HG03469 (cell line): ENCODE measurements around the gene BRD4.

ENCODE experiments used
- ATAC-seq: cut with Tn5 transposase; IDR thresholded peaks from one replicate; pipeline ENCODE4 v1.9.1; 2021; ENCODE audit warnings: mild to moderate bottlenecking, moderate library complexity, moderate number of reproducible peaks; ENCODE audit not compliant: unreplicated experiment

The BRD4 gene

DNA sequence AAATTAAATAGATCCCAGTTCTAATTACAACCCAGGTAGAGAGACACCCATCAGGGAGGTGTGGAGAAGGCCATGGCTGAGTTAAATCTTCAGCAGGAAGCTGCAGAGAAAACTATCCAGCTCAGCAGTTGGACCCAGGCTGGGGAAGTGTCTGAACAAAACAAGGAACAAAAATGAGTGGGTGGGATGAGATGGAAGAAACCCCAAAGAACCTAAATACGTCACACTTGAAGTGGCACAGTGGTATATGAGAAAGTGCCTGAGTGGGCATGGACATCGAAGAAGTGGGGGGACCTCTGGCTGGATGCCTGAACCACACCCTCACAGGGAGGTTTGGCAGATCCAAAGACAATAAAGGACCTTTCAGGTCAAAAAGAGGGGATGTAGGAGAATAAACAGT is 96.6 kb downstream of the BRD4 start:
- ATAC-seq = no peak

DNA sequence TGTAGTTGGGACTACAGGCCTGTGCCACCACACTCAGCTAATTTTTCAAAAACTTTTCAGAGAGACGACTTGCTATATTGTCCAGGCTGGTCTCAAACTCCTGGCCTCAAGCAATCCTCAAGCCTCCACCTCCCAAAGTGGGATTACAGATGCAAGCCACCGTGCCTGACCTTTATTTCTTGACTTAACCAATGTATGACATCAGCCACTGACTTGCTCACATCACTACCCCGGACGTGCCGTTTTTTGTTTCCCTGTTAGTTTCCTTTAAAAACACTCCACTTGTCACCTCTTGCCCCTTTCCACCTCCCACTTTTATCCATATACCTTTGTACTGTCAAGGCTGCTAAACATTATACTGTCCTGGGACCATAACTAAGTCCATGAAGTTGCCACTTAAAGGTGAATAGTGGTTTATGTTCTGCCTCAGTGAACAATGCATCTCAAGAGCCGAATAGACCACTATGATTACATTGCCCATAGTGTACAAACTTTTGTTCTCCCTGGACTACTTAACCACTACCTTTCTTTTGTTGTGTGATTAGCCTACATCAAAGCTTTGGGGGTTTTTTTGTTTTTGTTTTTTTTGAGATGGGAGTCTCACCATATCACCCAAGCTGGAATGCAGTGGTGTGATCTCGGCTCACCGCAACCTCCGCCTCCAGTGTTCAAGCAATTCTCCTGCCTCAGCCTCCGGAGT is 97.8 kb downstream of the BRD4 start:
- ATAC-seq = no peak

DNA sequence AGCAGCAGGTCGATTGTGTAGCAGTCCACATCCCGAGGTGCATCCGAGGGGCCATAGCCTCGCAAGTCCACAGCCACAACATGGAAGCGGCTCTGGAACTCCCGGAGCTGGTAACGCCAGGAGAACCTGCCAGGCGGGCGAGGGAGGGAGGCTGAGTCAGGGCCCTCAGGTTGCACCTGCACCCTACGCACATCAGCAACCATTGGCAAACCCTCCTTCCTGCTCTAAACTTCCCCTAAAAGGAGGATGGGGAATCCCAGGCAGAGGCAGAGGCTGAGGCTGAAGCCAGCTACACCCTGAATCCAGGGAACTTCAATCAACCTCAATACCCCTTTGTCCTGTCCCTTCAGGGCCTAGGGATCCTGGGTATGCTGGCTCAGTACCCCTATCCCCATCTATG is 101.1 kb downstream of the BRD4 start:
- ATAC-seq = no peak

DNA sequence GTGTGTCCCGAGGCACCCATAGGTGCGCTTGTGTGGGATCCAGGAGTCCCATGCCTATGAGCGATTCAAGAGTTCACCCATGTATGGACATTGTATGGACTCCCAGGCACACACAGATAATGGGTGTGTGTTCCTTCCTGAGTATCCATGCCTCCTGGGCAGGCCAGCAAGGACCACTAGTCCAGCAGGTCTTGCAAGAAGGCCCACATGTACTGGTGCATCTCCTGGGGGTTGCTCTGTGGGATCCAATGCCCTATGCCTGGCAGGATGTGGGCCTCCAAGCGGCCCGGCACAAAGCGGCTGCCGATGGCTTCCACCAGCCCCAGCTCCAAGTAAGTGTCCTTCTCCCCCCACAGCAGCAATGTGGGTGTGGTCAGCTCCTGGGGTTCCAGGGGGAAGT is 105.1 kb downstream of the BRD4 start:
- no peak for ATAC-seq

DNA sequence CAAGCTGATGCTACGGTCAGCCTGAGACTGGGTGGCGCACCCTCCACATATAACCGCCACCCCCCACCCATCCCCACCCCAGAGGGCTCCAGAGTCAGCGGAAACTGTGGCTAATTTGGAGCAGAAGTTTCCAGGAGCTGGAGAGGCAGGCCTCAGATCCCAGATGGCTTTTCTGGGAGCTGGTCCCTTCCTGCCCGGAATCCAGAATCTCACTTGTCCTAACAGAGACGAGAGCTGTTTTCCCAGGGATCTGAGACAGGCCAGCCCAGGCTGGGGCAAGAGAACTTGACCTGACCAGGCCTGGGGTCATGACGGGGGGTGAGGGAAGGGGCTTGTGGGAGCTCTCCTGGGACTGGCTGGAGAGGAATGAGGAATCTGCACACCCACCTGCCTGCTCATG is 106.6 kb downstream of the BRD4 start:
- no peak for ATAC-seq

DNA sequence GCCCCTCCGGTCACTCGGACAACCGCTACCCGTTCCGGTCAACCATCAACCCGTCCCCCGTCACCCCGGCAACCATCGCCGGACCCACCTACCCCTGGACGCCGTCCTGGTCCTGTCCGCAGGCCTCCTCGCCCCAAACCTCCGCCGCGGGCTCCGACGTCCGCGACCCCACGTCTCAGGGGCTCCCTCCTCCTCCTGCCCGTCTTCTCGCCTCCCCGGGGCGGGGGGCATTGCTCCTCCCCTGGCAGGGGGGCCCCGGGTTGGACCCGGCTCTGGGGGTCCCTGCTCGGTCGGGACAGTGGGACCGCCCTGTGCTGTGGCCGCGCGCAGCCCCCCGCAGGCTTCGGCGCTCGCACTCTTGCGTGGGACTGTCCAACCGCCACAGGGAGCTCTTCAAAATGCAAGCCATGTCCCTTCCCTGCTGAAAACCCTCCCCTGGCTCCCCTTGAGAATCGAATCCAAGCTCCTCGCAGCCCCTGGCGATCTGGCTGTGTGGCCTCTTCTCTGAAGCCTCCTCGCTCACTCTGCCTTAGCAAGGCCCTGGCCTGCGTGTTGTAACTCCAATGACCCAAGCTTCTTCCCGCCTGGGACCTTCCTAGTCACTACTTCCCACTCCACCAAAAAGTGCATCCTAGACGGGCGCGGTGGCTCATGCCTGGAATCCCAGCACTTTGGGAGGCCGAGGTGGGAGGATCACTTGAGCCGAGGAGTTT is 108.5 kb downstream of the BRD4 start:
- no peak for ATAC-seq

DNA sequence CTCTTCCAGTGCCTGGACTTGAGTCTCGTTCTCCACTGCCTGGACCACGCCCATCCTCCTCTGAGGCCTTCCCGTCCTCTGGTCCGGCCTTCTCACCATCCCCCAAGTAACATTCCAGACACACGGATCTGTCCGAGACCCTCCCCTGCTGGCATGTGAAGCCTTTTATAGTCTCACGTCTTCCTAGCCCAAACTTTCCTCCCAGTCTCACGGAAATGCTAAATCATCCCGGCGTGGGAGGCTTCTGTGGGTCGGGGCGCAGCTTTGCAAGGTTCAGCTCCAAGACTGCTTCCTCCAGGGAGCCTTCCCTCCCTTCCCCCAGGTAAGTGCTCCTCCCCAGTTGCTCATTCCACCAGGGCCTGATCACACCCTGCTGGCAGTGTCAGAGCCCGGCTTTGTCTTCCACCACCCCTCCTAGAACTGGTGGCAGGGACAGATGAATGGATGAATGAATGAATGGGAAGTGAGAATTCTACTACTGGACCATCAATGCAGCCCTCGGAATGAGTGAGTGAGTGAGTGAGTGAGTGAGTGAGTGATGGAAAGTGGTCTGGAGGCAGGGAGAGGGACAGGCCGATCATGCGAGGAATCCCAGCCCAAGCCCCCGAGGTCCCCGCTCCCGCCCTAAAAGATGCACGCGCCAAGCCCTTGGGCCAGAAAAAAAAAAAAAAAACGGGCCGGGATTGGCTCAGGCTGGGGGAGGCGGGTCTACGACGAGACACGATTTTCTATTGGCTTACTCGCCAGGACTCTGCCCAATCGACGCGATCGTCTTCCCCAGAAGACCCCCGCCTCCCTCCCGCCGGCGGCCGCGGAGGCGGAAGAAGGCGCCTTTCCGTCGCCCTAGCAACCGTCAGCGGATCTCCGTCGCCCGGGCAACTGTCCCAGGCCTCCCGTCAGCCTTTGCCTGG is 109.3 kb downstream of the BRD4 start:
- no peak for ATAC-seq

DNA sequence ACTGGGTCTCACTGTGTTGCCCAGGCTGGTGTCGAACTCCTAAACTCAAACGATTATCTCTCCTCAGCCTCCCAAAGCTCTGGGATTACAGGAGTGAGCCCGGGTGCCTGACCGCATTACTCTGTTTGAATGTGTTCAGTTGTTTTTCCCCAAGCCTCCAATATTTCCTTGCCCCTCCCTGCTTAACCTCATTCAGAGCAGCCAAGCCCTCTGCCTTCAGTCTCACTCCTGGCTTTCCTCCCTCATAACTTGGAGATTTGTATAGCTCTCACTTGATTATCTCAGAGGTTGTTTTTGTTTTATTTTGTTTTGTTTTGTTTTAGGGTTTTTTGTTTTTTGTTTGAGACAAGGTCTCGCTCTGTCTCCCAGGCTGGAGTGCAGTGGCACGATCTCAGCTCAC is 111.5 kb downstream of the BRD4 start:
- no peak for ATAC-seq

DNA sequence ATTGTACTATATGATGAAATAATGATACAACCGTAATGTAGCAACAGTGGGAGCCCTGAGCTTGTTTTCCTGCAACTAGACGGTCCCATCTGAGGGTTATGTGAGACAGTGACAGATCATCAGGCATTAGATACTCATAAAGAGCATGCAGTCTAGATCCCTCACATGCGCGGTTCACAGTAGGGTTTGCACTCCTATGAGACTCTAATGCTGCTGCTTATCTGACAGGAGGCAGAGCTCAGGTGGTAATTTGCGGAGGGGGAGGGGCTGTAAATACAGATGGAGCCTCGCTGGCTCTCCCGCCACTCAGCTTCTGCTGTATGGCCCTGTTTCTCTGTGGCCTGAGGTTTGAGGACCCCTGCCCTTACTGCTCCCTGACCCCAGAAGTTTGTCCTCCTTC is 113.8 kb downstream of the BRD4 start:
- ATAC-seq = no peak

DNA sequence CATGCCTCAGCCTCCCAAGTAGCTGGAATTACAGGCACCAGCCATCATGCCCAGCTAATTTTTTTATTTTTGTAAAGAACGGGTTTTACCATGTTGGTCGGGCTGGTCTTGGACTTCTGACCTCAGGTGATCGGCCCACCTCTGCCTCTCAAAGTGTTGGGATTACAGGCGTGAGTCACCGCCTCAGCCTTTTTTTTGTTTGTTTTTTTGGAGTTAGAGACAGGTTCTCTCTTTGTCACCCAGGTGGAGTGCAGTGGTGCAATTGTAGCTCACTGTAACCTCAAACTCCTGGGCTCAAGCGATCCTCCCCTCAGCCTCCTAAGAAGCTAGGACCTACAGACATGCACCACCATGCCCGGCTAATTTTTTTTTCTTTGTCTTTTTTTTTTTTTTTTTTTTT is 116.0 kb downstream of the BRD4 start:
- ATAC-seq = no peak

DNA sequence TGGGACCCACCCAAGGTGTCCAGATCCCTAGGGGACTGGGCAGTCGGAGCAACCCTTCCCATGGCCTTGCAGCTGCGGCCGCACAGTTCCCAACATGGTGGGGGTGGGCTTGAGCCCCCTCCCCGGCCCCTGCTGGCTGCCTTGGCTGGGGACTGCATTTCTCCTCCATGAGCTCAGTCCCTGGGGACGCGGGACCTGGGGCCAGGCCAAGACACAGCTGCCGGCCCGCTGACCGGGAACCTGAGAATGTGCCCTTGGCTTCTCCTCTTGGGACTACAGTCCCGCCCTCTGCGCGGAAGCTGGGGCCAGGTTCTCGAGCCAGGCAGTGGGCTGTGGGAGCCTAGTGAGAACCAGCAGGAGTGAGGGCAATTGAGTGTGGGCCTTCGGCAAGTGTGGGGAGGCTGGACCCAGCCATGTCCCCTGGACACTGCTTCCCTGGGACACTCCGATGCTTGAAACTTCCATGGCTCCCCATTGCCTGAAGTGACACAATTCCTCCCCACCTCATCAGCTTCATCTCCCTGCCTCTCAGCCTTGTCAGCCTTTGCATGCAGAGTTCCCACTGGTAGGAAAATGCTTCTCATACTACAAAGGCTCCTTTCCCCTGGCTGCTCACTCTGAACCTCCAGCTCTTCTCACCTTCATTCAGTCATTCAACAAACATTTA is 118.5 kb downstream of the BRD4 start:
- no peak for ATAC-seq

DNA sequence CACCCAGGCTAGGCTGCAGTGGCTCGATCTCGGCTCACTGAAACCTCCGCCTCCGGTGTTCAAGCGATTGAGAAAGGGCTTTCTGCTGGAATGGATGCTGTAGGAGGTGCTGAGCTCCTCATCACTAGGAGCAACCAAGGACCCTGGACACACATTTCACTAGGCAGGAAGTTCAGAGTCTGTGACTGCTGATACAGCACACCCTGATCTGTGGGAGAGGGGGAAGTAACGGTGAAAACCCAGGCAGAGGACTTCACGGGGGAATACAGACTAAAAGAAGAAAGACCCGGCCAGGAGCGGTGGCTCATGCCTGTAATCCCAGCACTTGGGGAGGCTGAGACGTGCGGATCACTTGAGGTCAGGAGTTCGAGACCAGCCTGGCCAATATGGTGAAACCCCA is 119.6 kb downstream of the BRD4 start:
- ATAC-seq = no peak

DNA sequence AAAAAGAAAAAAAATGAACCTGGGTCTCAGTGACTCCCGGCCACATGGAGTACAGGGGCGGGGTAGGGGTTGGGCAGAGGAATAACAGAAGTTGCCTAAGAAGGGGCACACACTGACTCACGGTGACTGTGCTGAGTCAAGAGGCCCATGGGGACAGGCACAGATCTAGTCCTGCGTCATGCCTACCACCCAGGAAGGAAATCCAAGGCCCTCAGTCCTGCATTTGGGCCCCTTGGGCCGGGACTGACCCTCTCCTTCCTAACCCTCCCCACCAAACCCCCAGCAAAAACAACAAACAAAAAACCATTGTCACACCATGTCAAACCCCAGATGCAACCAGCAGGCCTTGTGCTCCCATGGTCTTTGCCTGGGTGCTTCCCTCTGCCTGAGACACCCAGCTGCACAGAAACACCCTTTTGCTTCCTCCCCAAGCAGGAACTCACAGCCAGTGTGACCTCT is 122.0 kb downstream of the BRD4 start:
- ATAC-seq = no peak

DNA sequence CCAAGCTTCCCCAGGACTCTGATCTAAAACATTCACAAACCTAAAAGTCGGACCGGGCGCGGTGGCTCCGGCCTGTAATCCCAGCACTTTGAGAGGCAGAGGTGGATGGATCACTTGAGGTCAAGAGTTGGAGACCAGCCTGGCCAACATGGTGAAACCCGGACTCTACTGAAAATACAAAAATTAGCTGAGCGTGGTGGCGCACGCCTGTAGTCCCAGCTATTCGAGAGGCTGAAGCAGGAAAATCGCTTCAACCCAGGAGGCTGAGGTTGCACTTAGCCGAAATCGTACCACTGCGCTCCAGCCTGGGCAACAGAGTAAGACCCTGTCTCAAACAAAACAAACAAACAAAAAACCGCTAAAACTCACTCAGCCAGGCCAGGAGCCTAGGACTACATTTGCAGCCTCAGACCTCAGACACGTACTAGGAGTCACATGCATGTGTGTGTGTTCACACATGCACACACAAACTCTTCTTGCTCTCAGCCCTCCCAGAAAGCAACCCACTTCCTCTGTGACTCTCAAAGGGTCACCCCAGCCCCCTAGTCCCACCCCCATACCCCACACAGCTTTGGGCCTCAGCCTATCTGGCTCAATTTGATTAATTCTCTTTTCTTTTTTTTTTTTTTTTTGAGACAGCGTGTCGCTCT is 130.8 kb downstream of the BRD4 start:
- no peak for ATAC-seq

DNA sequence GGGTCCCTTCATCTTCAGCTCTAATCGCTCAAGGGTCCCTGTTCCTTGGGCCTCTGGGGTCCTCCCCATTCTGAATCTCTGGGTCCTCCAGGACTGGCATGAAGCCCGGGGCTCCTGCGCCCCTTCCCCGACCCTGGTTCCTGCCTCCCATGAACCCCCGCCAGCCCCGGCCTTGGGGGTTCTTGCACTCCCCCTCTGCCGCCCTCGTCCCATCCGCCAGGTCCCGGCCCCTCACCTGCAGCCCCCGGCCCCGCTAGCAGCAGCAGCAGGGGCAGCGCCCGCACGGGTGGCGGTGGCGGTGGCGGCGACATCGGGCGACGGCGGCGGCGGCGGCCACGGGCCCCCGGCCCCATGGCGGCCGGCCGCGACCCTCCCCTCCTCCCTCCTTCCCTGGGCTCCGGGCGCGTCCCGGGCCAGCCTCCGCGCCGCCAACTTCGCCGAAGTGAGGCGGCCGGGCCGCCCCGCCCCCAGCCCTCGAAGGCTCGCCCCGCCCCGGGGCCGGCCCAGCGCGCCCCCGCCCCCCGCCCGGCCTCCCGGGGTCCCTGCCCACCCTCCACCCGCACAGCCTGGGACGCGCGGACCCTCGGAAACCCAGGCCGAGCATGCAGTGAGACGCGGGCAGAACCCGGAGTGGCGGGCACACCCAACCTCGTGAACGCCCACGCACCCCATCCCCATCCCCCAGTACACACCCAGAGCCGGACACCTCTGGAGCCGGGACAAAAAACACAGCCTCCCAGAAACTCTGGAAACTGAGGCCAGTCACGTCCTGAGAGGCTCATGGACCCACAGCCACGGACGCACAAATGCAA is 131.6 kb downstream of the BRD4 start, which contains the start of gene NOTCH3:
Gene NOTCH3, minus strand, starts transcription at position 443 of the 812 bp plus-strand sequence. Its CDS starts 90 bp downstream, at position 353.
- ATAC-seq = no peak

DNA sequence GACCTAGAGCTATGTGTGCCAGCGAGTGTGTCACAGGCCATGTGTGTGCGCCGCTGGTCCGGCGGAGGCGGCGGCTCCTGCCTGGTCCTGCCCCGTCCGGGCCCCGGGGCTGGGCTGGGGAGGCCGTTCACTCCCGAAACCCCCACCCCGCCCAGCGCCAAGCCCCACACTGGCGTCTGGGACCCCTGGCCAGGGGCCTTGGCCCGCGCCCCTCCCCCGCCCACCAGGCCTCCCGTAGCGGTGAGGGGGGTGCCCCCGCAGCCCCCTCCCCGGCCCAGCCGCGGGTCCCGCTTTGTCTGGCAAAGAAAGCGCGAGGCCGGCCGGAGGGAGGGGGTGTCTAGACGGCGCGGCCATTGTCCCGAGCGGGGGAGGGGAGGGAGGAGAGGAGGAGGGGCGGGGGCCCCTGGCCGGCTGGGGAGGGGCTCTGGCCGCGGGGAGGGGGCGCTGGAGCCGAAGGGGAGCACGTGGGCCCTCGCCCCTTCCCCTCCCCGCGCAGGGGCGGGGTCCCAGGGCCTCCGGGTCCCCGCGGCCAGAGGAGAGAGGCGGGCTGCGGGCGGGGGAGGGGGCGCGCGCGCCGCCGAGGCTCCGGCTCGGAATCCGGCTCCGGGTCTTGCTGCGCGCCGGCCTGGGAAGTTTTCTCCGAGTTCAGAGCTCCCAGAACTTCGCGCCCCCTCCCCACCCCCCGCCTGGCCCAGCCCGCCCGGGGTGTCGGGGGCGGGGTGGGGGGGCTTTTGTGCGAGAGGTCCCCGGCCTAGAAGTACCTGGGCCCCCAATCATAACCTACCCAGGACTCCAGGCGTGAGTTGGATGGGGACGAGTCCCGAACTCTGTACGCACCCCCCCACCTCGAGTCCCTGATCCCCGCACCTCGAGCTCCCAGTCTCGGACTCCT is 132.4 kb downstream of the BRD4 start:
- ATAC-seq = no peak

DNA sequence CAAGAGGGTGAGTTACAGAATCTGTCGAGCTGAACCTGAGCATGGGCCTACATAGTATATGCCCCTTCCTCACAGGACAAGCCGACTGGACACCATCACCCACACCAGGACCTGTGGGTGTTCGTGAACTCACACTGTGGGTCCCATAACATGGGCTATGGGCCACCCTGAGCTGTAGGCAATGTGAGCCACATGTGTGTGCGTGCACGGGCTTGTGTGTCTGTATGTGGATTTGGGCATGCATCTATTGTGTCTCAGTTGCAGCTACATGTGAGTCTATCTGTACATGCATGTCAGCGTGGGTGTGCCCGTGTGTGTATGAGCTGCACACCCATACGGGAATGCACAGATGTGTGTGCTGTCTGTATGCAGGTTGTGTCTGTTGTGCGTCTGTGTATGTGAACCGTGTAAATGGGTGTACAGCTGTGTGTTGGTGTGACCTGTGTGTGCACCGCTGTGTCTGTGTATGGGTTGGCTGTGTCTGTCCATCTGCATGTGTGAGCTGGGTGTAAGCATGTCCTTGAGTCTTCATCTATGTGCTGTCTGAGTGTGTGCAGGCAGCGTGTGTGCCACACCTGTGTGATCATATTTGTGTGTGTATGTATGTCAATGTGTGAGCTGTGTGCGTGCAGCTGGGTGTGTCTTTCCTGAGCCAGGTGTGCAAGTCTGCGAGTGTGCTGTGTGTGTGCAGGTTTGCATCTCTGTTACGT is 133.2 kb downstream of the BRD4 start:
- no peak for ATAC-seq

DNA sequence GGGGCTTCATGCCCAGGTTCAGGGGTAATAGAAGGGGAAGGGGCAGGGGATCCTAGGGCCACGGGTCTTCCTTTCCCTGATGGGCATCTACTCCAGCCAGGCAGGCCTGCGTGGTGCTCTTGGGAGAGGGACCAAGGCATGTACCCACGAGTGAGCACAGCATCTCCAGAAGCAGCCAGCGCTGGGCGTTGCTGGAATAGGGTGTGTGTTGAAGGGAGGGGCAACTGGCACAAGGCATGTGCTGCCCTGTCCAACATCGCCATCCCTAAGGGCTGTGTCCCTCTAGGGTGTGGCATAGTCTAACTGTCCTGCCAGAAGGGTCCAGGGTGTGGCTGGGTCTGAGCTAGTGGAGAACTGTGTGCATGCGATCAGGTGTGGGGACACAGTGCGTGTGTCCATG is 134.4 kb downstream of the BRD4 start:
- ATAC-seq = no peak
